ENCODE measurements around the gene PPDPF.

DNA sequence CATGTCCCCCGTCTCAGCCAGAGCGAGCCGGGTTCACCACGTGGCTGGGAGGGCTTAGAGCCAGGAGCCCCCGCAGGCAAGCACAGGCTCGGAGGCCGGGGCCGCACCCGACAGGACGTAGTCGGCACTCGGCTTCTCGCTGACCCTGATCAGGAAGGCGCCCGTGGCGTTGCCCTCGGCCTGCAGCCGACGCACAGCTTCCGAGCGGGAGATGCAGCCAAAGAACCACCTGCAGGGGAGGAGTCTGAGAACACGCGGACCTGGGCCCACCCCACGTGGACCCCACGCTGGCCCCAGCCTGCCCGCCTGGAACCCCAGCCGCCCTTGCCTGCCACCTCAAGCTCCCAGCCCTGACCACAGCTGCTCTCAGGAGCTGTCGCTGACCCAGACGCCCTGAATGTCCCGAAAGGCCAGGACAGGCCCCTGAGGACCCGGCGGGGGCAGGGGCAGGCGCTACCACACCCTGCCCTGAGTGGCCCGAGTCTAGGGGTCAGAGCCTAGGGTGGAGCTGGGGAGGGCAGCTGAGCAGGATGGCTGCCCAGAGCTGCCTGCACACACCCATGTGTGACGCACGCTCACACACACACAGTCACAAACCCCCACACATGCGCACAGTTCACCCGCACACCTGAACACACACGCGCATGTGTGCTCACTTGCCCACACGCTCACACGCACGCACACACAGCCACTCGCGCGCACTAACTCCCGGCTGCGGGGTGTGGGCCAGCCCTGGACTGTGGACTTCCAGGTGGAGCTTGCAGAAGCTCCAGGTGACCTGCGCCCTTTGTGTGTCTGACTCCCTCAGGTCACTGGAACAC, 14.5 kb downstream of the PPDPF start:
- TF ChIP-seq, protein P1, sequence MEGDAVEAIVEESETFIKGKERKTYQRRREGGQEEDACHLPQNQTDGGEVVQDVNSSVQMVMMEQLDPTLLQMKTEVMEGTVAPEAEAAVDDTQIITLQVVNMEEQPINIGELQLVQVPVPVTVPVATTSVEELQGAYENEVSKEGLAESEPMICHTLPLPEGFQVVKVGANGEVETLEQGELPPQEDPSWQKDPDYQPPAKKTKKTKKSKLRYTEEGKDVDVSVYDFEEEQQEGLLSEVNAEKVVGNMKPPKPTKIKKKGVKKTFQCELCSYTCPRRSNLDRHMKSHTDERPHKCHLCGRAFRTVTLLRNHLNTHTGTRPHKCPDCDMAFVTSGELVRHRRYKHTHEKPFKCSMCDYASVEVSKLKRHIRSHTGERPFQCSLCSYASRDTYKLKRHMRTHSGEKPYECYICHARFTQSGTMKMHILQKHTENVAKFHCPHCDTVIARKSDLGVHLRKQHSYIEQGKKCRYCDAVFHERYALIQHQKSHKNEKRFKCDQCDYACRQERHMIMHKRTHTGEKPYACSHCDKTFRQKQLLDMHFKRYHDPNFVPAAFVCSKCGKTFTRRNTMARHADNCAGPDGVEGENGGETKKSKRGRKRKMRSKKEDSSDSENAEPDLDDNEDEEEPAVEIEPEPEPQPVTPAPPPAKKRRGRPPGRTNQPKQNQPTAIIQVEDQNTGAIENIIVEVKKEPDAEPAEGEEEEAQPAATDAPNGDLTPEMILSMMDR (IDR thresholded peaks at IDR 0.05; ENCODE audit: insufficient read depth, low read length), result no peak
- TF ChIP-seq POLR2AphosphoS5 (IDR thresholded peaks at IDR 0.05; ENCODE audit: low read depth), result no peak

Measured in HL-60 (cell line).